Activated gamma-delta T cell treated with Interleukin-2 at 50 U/mL for 16 hours (primary cell): Measurements from ENCODE around the gene CCT8L2.
"Not testable (repeated sequence)": the region's sequence is repeated elsewhere in the genome, so short reads cannot be mapped to it uniquely, and the experiment has no call there.

Source experiments
- DNase-seq: peaks from one replicate; pipeline ENCODE4 v3.0.0-alpha.2; 2020

CCT8L2 gene

GRCh38 chr22:16558376-16558945, 34.1 kb downstream of the CCT8L2 start:
- not testable (repeated sequence) for DNase-seq

- not testable (repeated sequence) for DNase-seq
These were observed 35.1 kb downstream of the CCT8L2 start for GRCh38 chr22:16557511-16557910.

DNA sequence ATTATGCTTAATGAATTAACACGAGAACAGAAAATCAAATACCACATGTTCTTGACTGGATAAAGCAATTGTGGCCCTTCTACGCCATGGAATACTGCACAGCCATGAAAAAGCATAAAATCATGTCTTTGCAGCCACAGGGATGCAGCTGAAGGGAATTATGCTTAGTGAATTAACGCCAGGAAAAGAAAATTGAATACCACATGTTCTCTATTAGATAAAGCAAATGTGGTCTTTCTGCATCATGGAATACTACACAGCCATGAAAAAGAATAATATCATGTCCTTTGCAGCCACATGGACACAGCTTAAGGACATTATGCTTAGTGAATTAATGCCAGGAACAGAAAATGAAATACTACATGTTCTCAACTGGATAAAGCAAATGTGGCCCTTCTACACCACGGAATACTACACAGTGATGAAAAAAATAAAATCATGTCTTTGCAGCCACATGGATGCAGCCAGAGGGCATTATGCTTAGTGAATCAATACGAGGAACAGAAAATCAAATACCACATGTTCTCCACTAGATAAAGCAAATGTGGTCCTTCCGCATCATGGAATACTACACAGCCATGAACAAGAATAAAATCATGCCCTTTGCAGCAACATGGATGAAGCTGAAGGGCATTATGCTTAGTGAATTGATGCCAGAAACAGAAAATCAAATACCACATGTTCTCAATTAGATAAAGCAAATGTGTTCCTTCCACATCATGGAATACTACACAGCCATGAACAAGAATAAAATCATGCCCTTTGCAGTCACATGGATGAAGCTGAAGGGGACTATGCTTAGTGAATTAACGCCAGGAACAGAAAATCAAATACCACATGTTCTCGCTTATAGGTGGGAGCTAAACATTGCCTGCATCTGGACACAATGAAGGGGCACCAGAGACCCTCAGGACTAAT, 37.3 kb downstream of the CCT8L2 start:
- DNase-seq: not testable (repeated sequence)

- DNase-seq: not testable (repeated sequence)
These were observed 49.3 kb downstream of the CCT8L2 start for GRCh38 chr22:16543310-16543709.
